Astrocyte of the spinal cord (primary cell): ENCODE results near the gene MTHFD2L.
A peak's percentile ranks its signal among the peaks of the same experiment; 100 is the strongest.

Experiments
- DNase-seq: peaks from one replicate; pipeline ENCODE4 v3.0.0; 2011; ENCODE audit warnings: low read depth, low spot score
- H3K4me3 ChIP-seq: 2 replicates; pipeline ENCODE4 v1.5.1; 2011; ENCODE audit warnings: low read depth, mild to moderate bottlenecking, low read length, moderate library complexity
- in situ Hi-C: cut with HindIII; loops from 2 replicates; pipeline ENCODE4 v1.10.0; 2017; ENCODE audit warnings: low sequenced_read_pairs
- TF ChIP-seq, protein P1 (sequence below): IDR thresholded peaks from 2 replicates; pipeline ENCODE4 v1.5.1; 2012; ENCODE audit warnings: low read depth, mild to moderate bottlenecking, low read length, inconsistent platforms

The MTHFD2L gene

DNA sequence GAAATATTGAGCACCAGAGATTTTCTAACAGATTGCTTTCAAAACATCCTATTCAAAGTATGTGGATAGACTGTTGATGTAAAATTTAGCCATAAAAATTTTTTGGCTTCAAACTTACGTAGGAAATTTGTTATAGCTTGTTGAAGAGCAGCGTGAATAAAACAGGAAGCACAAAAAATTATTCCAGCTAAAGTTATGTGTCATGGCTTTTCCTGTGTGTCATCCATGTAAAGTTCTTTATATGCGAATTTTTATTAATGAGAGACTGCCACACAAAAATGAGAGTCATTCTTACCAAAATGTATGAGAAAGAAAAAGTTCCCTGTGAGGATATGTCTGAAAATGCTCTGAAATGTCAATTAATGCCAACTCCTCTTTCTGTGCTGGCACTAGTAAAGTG is 169.8 kb downstream of the MTHFD2L start:
- TF ChIP-seq, protein P1, sequence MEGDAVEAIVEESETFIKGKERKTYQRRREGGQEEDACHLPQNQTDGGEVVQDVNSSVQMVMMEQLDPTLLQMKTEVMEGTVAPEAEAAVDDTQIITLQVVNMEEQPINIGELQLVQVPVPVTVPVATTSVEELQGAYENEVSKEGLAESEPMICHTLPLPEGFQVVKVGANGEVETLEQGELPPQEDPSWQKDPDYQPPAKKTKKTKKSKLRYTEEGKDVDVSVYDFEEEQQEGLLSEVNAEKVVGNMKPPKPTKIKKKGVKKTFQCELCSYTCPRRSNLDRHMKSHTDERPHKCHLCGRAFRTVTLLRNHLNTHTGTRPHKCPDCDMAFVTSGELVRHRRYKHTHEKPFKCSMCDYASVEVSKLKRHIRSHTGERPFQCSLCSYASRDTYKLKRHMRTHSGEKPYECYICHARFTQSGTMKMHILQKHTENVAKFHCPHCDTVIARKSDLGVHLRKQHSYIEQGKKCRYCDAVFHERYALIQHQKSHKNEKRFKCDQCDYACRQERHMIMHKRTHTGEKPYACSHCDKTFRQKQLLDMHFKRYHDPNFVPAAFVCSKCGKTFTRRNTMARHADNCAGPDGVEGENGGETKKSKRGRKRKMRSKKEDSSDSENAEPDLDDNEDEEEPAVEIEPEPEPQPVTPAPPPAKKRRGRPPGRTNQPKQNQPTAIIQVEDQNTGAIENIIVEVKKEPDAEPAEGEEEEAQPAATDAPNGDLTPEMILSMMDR = no peak
- in situ Hi-C loops = no loop called here
- no peak overlapping the region for H3K4me3 ChIP-seq
- peak; percentile 16 for DNase-seq

DNA sequence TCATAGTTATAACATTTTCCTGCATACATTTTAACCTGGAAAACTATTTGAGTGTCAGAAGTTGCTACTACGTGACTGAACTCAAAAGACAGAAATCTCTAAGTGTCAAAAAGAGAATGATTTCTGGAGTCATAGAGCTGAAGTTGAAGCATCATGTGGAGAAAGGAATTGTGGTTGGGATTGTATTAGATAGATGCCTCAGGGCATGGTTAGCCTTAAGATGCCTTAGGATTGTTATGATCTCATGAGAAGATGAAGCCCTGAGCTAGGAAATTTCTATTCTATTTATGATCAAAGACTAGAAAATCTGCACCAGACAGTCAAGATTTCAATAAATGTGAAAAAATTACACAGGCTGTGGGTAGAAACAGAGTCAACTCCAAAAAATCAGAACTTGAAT is 170.6 kb downstream of the MTHFD2L start:
- DNase-seq = no peak
- in situ Hi-C loops = no loop called here
- TF ChIP-seq, protein P1 = no peak
- H3K4me3 ChIP-seq = no peak overlapping the region

DNA sequence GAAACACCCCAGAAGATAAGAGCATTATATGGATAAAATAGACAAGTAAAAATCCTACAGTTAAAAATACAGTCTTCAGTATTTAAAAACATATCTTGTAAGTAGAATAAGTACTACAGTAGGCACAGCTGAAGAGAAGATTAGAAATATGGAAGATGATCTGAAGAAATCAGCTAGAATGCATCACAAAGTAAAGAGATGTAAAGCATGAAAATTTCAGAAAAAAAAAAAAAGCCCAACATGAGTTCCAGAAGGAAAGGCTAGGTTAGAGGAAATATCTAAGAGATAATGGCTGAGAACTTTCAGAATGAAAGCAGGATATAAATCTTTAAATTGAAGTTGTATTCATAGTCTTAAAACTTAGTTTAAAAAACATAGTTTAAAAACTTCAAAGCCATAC is 171.4 kb downstream of the MTHFD2L start:
- TF ChIP-seq, protein P1 = no peak
- no peak overlapping the region for H3K4me3 ChIP-seq
- DNase-seq = no peak
- in situ Hi-C loops = no loop called here

DNA sequence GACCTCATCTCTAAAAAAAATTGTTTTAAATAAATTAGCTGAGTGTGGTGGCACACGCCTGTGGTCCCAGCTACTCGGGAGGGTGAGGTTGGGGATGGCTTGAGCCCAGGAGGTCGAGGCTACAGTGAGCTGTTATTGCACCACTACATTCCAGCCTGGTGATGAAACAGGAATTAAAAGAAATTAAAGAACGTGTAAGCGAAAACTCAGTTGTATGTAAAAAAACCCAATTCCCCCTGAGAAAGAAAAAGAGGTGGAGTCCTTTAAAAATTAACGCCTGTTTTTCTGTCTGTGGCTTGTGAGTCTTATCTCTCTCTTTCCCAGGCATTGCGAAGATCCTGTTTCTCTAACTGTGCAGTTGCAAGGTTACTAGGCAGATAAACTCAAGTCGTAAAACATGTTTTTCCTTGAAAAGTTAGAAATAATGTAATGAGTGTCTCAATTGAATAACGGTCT is 172.4 kb downstream of the MTHFD2L start:
- in situ Hi-C loops = no loop called here
- TF ChIP-seq, protein P1 = no peak
- DNase-seq = no peak
- H3K4me3 ChIP-seq = no peak overlapping the region

DNA sequence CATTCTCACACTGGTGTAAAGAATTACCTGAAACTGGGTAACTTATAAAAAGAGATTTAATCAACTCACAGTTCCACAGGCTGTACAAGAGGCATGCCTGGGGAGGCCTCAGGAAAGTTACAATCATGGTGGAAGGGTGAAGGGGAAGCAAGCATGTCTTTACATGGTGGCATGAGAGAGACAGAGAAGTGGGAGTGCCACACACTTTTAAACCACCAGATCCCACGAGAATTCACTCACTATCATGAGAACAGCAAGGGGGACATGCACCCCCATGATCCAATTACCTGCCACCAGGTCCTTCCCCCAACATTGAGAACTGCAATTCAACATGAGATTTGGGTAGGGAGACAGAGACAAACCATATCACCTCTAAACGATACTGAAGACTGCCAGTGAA is 173.3 kb downstream of the MTHFD2L start:
- no peak for DNase-seq
- in situ Hi-C loops = no loop called here
- H3K4me3 ChIP-seq = no peak overlapping the region
- TF ChIP-seq, protein P1 = no peak

DNA sequence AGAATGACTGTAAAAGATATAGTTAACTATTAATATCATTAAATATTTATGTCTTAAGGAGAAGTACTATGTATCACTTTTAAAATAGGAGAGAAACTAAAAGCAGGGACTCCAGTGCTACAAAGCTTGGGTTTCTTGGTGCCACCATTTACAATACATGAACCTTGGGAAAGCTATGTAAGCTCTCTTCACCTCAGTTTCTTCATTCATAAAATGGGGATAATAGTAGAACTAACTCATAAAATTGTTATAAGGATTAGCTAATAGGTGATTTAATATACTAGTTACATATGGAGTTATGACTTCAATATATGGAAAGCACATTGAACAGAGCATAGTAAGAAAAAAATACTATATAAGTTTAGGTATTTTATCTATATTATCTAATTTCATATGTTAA is 174.0 kb downstream of the MTHFD2L start:
- DNase-seq = no peak
- in situ Hi-C loops = no loop called here
- H3K4me3 ChIP-seq = no peak overlapping the region
- TF ChIP-seq, protein P1 = no peak

DNA sequence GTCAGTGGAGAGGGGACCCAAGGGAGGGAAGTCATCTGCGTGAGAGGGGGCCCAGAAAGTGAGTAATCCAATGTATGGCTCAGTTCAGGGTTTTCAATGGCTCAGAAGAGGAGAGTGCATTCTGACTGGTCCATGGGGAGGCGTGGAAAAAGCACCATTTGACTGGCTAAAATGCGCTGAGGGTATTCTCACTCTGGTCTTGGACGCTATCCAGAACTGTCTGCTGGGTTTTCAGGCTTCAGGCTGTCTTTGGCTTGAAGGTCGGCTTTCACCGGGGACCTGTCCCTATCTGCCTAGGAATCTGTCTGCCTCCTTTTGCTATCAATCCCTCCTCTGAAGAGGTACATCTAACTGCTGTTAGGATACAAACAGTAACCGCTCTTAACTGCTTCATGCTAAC is 176.7 kb downstream of the MTHFD2L start:
- TF ChIP-seq, protein P1 = no peak
- in situ Hi-C loops = no loop called here
- no peak for DNase-seq
- H3K4me3 ChIP-seq = no peak overlapping the region
